Occipital lobe (tissue), 2 donors: Measurements from ENCODE around the gene GSTA3. TPM values are rescaled to one million over a fixed set of nuclear protein-coding genes. Genes with fewer than 3 reads are reported as not detected.
"Not testable (repeated sequence)": the region's sequence is repeated elsewhere in the genome, so short reads cannot be mapped to it uniquely, and the experiment has no call there.

ENCODE experiments used
- DNase-seq: peaks from one replicate; lab custom pipeline; 2025; lab: John Stamatoyannopoulos, UW
- total RNA-seq: library from RNA; depleted of rRNA; stranded (reverse); fragments of >200 nt; gene quantifications from one replicate; pipeline ENCODE4 v1.2.3, GENCODE V29; 2014

GSTA3 gene
- total RNA-seq, 1 donor from 2014 or later, result not detected

DNA sequence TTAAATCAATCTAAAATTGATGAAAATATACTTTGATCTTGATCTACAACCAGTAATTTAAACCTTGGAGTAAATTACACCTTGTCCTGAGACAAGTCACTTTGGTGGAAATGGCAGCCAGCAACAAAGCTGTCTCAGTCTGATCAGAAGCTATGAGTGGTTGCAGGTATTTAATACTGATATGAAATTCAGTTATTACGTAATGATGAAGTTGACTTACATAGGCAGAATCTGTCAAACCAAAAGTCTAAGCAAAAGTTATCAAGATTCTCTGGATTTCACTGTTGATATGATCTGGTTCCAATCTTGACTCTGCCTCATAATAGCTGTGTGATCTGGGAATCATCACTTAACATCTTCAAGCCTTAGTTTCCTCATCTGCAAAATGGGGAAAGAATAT, 41.3 kb downstream of the GSTA3 start:
- no peak for DNase-seq

DNA sequence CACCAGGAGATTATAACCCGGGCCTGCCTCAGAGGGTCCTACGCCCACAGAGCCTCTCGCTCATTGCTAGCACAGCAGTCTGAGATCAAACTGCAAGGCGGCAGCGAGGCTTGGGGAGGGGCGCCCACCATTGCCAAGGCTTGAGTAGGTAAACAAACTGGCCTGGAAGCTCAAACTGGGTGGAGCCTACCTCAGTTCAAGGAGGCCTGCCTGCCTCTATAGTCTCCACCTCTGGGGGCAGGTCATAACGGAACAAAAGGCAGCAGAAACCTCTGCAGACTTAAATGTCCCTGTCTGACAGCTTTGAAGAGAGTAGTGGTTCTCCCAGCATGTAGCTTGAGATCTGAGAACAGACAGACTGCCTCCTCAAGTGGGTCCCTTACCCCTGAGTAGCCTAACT, 48.3 kb downstream of the GSTA3 start:
- not testable (repeated sequence) for DNase-seq

DNA sequence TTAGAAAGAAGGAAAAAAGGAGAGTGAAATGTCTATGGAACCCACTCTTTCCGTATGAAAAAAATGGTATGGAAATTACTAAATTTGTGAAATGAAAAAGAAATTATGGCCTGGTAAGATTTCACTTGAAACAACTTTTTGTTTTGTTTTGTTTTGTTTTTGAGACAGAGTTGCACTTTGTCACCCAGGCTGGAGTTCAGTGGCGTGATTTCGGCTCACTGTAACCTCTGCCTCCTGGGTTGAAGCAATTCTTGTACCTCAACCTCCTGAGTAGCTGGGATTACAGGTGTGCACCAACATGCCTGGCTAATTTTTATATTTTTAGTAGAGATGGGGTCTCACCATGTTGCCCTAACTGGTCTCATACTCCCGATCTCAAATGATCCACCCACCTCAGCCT, 51.1 kb downstream of the GSTA3 start:
- no peak for DNase-seq

DNA sequence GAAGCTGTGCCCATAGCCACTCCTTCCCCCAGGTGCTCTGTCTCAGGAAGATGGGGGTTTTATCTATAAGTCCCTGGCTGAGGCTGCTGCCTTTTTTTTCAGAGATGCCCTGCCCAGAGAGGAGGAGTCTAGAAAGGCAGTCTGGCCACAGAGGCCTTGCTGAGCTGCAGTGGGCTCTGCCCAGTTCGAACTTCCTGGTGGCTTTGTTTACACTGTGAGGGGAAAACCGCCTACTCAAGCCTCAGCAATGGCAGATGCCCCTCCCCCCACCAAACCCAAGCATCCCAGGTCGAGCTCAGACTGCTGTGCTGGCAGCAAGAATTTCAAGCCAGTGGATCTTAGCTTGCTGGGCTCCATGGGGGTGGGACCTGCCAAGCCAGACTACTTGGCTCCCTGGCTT, 53.4 kb downstream of the GSTA3 start:
- DNase-seq, result not testable (repeated sequence)

DNA sequence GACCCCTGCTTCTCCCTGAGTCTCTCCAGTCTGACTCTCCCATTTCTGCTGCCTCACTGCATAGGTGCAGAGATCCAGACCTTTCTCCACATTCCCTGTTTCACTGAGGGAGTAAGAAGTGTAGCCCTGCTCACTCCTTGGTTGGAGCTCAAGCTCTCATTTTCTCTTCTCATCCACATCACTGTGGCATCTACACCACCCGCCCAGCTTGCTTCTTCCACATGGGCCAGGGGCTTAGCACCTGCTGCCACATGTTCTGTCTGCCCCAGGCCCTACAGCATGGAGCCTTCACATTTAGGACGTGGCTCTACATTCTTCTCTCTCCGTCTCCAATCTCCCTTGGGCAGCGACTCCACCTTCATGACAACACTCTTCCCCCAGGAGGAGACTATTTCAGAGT, 60.4 kb downstream of the GSTA3 start:
- DNase-seq, result no peak

Other genes starting within 250 kb of the GSTA3 start
- gene TMEM14A, start 238.6 kb downstream of the GSTA3 start, total RNA-seq, result 104 TPM
- gene GSTA2, start 146.2 kb downstream of the GSTA3 start, total RNA-seq, result not detected
- gene GSTA1, start 105.9 kb downstream of the GSTA3 start, total RNA-seq, result 0.31 TPM
- not detected for gene GSTA5, start 68.9 kb downstream of the GSTA3 start, total RNA-seq
- 145 TPM for gene GSTA4, start 85.6 kb upstream of the GSTA3 start, total RNA-seq
- 34.5 TPM for gene CILK1, start 152.1 kb upstream of the GSTA3 start, total RNA-seq
- 54.7 TPM for gene FBXO9, start 155.7 kb upstream of the GSTA3 start, total RNA-seq
- gene GCM1, start 239.1 kb upstream of the GSTA3 start, total RNA-seq, result not detected